Adipocyte (in vitro differentiated cells): ENCODE results near the gene PRDM5.

Source experiments
- DNase-seq: peaks from one replicate; pipeline ENCODE4 v3.0.0-alpha.2; 2015; ENCODE audit warnings: low read depth
- H3K27me3 ChIP-seq: replicated peaks from 2 replicates; pipeline ENCODE4 v1.7.0; 2013; ENCODE audit warnings: mild to moderate bottlenecking, low read length, moderate library complexity; ENCODE audit not compliant: control insufficient read depth, insufficient read depth
- H3K36me3 ChIP-seq: 2 replicates; pipeline ENCODE4 v1.7.0; 2013; ENCODE audit warnings: low read length, mild to moderate bottlenecking, moderate library complexity; ENCODE audit not compliant: control insufficient read depth, insufficient read depth, severe bottlenecking
- H3K4me1 ChIP-seq: 2 replicates; pipeline ENCODE4 v1.7.0; 2013; ENCODE audit warnings: mild to moderate bottlenecking, low read length, moderate library complexity; ENCODE audit not compliant: control insufficient read depth, insufficient read depth
- H3K4me3 ChIP-seq: 2 replicates; pipeline ENCODE4 v1.7.0; 2013; ENCODE audit warnings: mild to moderate bottlenecking, low read length, moderate library complexity
- H3K9ac ChIP-seq: 2 replicates; pipeline ENCODE4 v1.7.0; 2013; ENCODE audit warnings: mild to moderate bottlenecking, low read length, moderate library complexity
- H3K9me3 ChIP-seq: 2 replicates; pipeline ENCODE4 v1.7.0; 2013; ENCODE audit warnings: mild to moderate bottlenecking, low read length, moderate library complexity; ENCODE audit not compliant: control insufficient read depth

PRDM5 gene

GRCh38 chr4:120723986-120724385 lies 198.5 kb downstream of the PRDM5 start:
- H3K36me3 ChIP-seq, result no peaks in the 10 kb centered on the region
- peak; percentile 13 for DNase-seq
- H3K4me3 ChIP-seq, result no peak overlapping the region
- H3K4me1 ChIP-seq, result peaks cover 38% of the 10 kb centered on the region
- no peaks in the 10 kb centered on the region for H3K9me3 ChIP-seq
- no peak overlapping the region for H3K9ac ChIP-seq
- H3K27me3 ChIP-seq, result no peaks in the 10 kb centered on the region

GRCh38 chr4:120723105-120723504 lies 199.4 kb downstream of the PRDM5 start:
- Histone ChIP-seq H3K27me3 (no peaks in the 10 kb centered on the region), H3K36me3 (no peaks in the 10 kb centered on the region), H3K9ac (no peak overlapping the region), H3K9me3 (no peaks in the 10 kb centered on the region), H3K4me3 (no peak overlapping the region), H3K4me1 (peaks cover 38% of the 10 kb centered on the region)
- DNase-seq, result no peak

- DNase-seq, result no peak
- Histone ChIP-seq H3K4me3 (no peak overlapping the region), H3K9me3 (no peaks in the 10 kb centered on the region), H3K4me1 (peaks cover 38% of the 10 kb centered on the region), H3K27me3 (no peaks in the 10 kb centered on the region), H3K9ac (no peak overlapping the region), H3K36me3 (no peaks in the 10 kb centered on the region)
These were observed 199.9 kb downstream of the PRDM5 start for GRCh38 chr4:120722655-120723054.

GRCh38 chr4:120720354-120720934 lies 202.1 kb downstream of the PRDM5 start:
- no peaks in the 10 kb centered on the region for H3K9me3 ChIP-seq
- peaks cover 21% of the 10 kb centered on the region for H3K4me1 ChIP-seq
- H3K27me3 ChIP-seq, result no peaks in the 10 kb centered on the region
- no peak overlapping the region for H3K9ac ChIP-seq
- H3K36me3 ChIP-seq, result no peaks in the 10 kb centered on the region
- no peak for DNase-seq
- H3K4me3 ChIP-seq, result no peak overlapping the region

- Histone ChIP-seq H3K4me1 (peaks cover 11% of the 10 kb centered on the region), H3K4me3 (peak overlapping the region; percentile 18), H3K9me3 (no peaks in the 10 kb centered on the region), H3K27me3 (no peaks in the 10 kb centered on the region), H3K9ac (no peak overlapping the region), H3K36me3 (no peaks in the 10 kb centered on the region)
- DNase-seq, result peak; percentile 75
These were observed 203.5 kb downstream of the PRDM5 start for GRCh38 chr4:120718979-120719566.

- Histone ChIP-seq H3K9ac (no peak overlapping the region), H3K4me1 (peaks cover 10% of the 10 kb centered on the region), H3K36me3 (no peaks in the 10 kb centered on the region), H3K27me3 (no peaks in the 10 kb centered on the region), H3K9me3 (no peaks in the 10 kb centered on the region), H3K4me3 (no peak overlapping the region)
- DNase-seq, result no peak
These were observed 206.2 kb downstream of the PRDM5 start for GRCh38 chr4:120716346-120716745.

GRCh38 chr4:120714417-120715010 lies 208.0 kb downstream of the PRDM5 start:
- Histone ChIP-seq H3K4me1 (peaks cover 14% of the 10 kb centered on the region), H3K27me3 (no peaks in the 10 kb centered on the region), H3K9ac (no peak overlapping the region), H3K4me3 (no peak overlapping the region), H3K9me3 (no peaks in the 10 kb centered on the region), H3K36me3 (no peaks in the 10 kb centered on the region)
- no peak for DNase-seq

- H3K4me3 ChIP-seq, result no peak overlapping the region
- no peaks in the 10 kb centered on the region for H3K9me3 ChIP-seq
- peak overlapping the region; percentile 10 for H3K9ac ChIP-seq
- peak; percentile 74 for DNase-seq
- H3K4me1 ChIP-seq, result peaks cover 16% of the 10 kb centered on the region
- H3K36me3 ChIP-seq, result no peaks in the 10 kb centered on the region
- no peaks in the 10 kb centered on the region for H3K27me3 ChIP-seq
These were observed 212.5 kb downstream of the PRDM5 start for GRCh38 chr4:120709991-120710390.

GRCh38 chr4:120704538-120704937 lies 218.0 kb downstream of the PRDM5 start:
- DNase-seq, result no peak

GRCh38 chr4:120703908-120704307 lies 218.6 kb downstream of the PRDM5 start:
- no peak overlapping the region for H3K4me3 ChIP-seq
- no peaks in the 10 kb centered on the region for H3K27me3 ChIP-seq
- peaks cover under 1% of the 10 kb centered on the region for H3K4me1 ChIP-seq
- H3K9ac ChIP-seq, result no peak overlapping the region
- no peak for DNase-seq
- no peaks in the 10 kb centered on the region for H3K36me3 ChIP-seq
- H3K9me3 ChIP-seq, result no peaks in the 10 kb centered on the region

More at GRCh38 chr4:120704538-120704937, 218.0 kb downstream of the PRDM5 start:
- Histone ChIP-seq H3K4me3 (no peak overlapping the region), H3K9ac (no peak overlapping the region), H3K36me3 (no peaks in the 10 kb centered on the region), H3K4me1 (peaks cover 6% of the 10 kb centered on the region), H3K9me3 (no peaks in the 10 kb centered on the region), H3K27me3 (no peaks in the 10 kb centered on the region)

- Histone ChIP-seq H3K4me1 (peaks cover 25% of the 10 kb centered on the region), H3K27me3 (no peaks in the 10 kb centered on the region), H3K9ac (no peak overlapping the region), H3K36me3 (no peaks in the 10 kb centered on the region), H3K9me3 (no peaks in the 10 kb centered on the region), H3K4me3 (no peak overlapping the region)
- DNase-seq, result no peak
These were observed 223.2 kb downstream of the PRDM5 start for GRCh38 chr4:120699354-120699753.
